Colon (tissue), 2 donors: ENCODE results near the gene ZSCAN22.
"Not testable (repeated sequence)": the region's sequence is repeated elsewhere in the genome, so short reads cannot be mapped to it uniquely, and the experiment has no call there.

ENCODE experiments used
- FAIRE-seq: peaks from 2 replicates; lab custom pipeline; 2012; peaks lifted over from hg19 to GRCh38; lab: Jason Lieb, UNC
- donor health status: control.
- donor health status: control.

The ZSCAN22 gene

GRCh38 chr19:58318297-58318696, 8.5 kb upstream of the ZSCAN22 start:
- no peak for FAIRE-seq

DNA sequence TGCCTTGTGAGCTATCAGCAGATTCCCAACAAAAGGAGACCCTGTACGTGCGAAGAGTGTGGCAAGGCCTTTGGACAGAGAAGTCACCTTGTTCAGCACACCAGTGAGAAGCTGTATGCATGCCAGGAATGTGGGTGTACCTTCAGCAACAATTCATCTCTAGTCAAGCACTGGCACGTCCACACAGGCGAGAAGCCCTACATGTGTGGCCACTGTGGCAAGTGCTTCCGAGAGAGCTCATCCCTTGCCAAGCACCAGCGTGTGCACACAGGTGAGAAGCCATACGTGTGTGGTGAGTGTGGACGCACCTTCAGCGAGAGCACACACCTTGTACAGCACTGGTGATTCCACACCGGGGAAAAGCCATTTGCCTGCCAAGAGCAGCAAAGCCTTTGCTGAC, 7.6 kb upstream of the ZSCAN22 start:
- no peak for FAIRE-seq

DNA sequence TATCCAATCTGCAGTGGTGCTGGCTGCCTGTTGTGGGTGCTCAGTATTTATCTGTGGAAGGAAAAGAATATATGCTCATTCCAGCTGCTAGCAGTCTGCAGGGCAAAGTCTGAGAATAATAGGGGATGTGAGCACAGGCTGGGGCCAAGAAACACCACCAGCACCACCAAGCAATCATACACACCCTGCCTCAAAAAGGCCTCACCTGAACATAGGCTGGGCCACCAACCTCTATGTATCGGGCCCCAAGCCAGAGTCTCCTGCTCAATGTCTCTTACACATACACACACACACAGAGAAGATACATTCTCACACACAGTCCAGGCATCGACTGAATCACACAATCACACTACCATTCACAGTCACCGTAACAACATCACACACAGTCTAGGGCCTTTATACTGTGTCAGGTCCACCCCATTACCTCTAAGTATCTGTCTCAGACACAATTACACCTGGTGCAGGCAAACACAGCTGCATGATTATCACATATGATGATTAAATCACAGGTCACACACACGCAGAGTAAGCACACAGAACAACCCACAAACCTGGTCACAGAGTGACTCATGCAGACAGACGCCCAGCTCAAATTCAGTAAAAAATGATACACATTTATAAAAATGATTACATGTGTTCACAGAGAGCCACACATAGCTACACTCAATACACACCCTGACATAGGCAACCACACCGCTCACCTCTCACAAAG, 1.3 kb upstream of the ZSCAN22 start:
- no peak for FAIRE-seq

DNA sequence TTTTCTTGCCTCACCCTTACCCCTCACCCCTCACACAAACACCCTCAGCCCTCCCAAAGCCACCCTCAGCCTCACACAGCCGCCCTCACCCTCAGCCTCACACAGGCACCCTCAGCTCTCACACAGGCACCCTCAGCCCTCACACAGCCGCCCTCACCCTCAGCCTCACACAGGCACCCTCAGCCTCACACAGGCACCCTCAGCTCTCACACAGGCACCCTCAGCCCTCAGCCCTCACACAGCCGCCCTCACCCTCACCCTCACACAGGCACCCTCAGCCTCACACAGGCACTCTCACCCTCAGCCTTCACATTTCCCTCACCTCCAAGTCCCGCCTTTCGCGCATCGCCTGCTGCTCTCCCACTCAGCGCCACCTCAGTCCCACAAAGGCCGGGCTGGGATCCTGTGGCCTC, 287 bp upstream of the ZSCAN22 start:
- no peak for FAIRE-seq

DNA sequence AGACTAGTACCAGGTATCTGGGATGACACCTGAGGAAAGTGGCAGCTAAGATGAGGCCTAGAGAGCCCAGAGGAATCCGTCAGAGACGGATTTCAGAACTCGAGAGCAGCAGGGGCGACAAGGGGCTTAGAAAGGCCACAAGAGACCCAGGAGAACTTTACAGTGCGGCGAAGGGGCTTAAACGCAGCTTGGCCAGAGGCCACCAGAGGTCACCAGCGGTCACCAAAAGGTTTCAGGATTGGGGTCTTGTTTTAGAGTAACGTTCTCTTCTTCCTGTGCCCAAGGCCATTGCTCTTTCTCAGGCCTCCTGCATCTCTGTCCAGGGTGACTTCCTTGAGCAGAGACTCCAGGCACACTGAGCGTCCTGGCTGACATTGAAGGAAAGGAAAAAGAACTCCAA, 2.2 kb downstream of the ZSCAN22 start:
- no peak for FAIRE-seq

DNA sequence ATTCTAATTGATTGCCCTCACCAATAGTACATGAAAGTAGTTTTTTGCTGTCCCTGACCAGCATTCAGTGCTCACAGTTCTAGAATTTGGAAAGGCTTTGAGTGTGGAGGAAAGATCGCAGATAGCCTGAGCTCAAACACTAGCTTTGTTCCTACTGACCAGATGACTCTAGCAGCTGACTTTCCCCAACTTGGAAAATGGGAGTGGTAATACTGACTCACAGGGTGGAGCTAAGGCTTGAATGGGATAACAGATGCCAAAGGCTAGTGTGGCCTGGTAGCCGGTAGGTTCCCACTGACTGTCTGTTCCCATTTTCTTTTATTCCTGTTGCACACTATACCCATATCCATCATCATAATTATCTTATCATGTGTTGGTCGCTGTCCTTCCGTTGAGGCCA, 3.7 kb downstream of the ZSCAN22 start:
- no peak for FAIRE-seq

- FAIRE-seq: no peak
Measured at GRCh38 chr19:58332697-58333096, 5.9 kb downstream of the ZSCAN22 start.

GRCh38 chr19:58334691-58335249, 8.0 kb downstream of the ZSCAN22 start:
- no peak for FAIRE-seq

- no peak for FAIRE-seq
Measured at GRCh38 chr19:58335630-58336029, 8.8 kb downstream of the ZSCAN22 start.

DNA sequence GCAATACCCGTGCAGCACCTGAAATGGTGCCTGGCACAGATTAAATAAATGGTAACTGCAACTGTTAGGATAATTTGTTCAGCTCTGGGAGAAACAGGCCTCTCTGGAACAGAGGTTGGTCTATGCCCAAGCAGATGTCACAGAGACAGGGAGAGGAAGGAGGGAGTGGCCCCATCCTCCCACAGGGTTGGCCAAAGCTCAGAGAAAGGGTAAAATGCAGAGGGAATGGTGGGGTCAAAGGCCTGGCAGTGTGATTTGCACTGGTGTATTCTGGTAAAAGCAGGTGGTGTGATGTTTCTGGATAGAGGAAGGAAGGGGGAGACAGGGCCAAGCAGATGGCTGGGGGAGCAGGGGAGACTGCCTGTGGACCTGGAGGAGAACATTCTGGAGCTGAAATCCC, 9.4 kb downstream of the ZSCAN22 start:
- no peak for FAIRE-seq

- no peak for FAIRE-seq
Measured at GRCh38 chr19:58336820-58337219, 10.0 kb downstream of the ZSCAN22 start.

- no peak for FAIRE-seq
Measured at GRCh38 chr19:58338336-58338735, 11.5 kb downstream of the ZSCAN22 start.

GRCh38 chr19:58338825-58339558, 12.2 kb downstream of the ZSCAN22 start:
- no peak for FAIRE-seq

DNA sequence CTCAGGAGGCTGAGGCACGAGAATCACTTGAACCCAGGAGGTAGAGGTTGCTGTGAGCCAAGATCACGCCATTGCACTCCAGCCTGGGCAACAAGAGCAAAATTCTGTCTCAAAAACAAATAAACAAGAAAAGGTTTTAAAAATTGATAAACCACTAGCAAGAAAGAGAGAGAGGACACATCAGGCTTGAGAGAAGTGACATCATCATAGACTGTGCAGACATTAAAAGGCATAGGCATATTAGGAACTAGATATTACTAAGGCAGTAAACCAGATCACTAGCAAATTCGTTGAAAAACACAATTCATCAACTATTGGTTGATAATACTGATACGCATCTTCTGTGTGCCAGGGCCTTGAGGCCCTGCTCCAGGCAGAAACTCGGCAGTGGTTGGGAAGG, 18.8 kb downstream of the ZSCAN22 start:
- no peak for FAIRE-seq

DNA sequence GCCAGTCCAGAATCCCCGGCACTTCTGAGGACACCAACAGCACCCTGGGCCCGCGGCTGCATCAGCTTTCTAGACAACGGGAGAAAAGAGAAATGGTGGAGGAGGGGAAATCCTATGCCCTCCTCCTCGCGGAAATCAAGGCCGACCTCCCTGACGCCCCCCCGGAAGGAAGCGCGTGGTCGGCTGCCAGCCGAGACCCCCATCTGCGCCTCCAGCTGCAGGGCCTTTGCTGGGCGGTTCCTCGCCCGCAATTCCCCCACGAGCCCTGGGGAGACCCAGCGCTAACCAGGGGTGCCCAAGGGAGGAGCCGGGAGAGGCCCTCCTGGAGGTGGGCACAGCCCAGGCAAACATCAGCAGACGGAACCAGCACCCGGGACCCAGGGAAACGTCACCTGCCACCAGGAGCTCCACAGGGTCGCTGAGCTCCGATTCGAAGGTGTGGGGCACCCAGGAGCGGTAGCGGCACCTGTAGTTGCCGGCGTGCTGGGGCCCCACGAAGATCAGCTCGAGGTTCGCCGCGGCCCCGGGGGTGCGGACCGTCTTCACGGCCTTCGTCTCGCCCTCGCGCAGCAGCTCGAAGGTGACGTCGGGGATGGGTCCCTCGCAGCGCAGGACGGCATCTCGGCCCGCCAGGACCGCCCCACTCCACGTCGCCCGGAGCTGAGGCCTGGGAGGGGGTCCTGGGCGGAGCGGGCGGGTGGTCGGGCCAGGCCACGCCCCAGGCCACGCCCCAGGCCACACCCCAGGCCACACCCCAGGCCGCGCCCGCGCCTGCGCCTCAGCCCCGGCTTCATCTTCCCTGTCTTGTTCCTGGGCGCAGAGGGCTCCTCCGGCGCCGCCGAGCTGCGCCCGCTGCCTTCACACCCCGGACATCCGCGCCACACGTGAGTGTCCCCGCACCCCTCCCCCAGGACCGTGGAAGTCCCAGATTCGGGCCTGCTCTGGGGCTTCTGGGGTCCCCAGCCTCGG, 20.5 kb downstream of the ZSCAN22 start:
- FAIRE-seq: no peak

DNA sequence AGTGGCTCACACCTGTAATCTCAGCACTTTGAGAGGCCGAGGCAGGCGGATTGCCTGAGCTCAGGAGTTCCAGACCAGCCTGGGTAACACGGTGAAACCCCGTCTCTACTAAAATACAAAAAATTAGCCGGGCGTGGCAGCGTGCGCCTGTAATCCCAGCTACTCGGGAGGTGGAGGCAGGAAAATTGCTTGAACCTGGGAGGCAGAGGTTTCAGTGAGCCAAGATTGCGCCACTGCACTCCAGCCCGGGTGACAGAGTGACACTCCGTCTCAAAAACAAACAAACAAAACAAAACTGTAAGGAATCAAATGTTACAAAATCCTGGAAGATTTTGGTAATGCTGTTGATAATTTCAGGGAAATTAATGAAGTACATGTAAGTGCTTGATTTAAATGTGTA, 21.3 kb downstream of the ZSCAN22 start:
- FAIRE-seq: not testable (repeated sequence)

DNA sequence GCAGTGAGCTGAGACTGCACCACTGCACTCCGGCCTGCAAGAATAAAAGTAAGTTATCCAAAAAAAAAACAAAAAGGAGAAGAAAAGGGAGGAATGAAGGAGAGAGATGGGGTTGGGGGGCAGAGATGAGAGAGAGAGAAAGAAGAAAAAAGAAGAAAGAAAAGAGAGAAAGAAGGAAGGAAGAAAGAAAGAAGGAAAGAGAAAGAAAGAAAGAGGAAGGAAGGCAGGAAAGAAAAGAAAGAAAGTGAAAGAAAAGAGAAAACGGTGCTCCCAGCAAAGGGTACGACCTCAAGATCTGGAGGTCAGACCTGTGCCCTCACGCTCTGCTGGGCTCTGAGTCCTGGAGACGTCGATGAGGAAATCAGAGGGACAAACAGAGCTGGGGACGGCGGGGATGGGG, 22.8 kb downstream of the ZSCAN22 start:
- FAIRE-seq: no peak

DNA sequence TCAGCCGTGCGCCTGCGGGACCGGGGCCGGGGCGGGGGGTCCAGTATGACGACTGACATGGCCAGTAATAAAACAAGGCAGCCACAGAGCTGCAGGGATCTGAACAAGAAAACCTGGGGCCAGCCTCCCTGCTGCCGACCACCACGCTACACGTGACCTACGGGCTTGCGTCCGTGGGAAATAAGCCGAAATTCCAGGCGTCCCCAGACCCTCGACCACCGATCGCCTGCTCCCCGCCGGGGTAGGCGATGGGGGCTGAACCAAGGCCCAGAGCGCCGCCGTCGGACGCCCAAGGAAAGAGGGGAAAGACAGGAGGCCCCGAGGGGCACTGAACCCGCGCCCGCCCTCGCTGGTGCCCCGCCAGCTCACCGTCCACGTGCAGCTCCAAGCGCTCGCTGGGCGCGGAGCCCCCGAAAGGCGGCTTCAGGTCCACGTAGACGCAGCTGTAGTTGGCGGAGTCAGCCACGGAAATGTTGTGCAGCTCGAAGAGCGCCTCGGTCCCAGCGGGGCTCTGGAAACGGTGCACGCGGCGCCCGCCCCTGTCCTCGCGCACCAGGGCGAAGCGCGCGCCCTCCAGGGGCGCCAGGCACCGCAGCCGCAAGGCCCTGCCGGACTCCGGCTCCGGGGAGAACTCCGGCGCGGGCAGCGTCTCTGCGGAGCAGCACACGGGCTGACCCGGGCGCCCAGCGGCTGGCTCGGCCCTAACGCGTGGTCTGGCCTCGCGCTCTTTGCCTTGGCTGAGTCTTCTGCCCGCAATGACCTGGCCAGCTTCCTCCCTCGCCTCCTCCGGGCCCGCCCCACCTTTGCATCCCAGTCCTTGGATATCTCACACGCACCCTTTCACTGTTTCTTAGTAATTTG, 23.4 kb downstream of the ZSCAN22 start:
- no peak for FAIRE-seq

DNA sequence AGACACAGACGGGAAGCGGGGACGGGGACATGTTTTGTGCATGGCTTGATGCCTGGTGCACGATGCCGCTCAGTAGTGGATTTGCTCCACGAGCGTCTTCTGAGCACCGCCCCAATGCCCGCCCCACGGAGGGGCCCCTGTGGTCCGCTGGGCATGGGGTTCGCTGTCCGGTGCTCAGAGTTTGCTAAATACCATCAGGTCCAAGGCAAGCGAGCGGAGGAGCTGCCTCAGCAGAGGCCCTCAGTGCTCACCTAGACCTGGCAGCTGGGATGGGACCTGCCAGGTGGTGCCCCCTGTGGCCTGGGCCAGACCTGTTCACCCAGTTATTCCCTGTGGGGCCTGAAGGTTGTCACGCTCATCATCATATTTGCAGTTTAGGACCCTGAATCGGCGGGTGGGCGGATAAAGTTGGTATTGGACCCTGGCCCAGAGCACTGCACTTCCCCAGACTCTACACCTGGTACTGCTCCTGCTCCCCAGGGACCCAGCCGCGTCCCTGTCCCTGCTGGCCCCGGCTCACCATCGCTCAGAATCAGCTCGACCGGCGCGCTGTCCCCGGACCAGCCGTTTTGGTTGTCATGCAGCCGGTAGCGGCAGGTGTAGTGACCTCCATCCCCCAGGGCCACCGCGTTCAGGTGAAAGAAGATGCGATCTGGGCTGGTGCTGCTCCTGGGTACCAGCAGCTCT, 24.2 kb downstream of the ZSCAN22 start:
- no peak for FAIRE-seq

DNA sequence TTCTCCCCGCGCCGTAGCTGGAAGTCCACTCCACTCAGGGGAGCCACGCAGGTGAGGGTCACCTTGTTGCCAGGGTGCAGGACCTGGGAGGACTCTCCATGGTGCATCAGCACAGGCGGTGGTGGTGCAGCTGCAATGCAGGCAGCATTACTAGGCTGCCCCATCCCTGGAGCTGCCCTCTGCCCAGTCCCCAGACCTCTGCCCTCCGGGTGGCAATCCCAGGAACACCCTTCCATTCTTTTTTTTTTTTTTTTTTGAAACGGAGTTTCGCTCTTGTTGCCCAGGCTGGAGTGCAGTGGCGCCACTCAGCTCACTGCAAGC, 24.7 kb downstream of the ZSCAN22 start:
- no peak for FAIRE-seq
